Adrenal gland (tissue), 12 donors: Measurements from ENCODE around the gene ENAM. TPM values are rescaled to one million over a fixed set of nuclear protein-coding genes. Genes with fewer than 3 reads are reported as not detected.
A peak's percentile ranks its signal among the peaks of the same experiment; 100 is the strongest.

ENCODE experiments used
- DNase-seq, 7 donors: peaks; one replicate each; pipeline ENCODE4 v3.0.0-alpha.2; 2019 to 2020
- H3K27ac ChIP-seq, 5 donors: fragments of 200-600 bp; sonication (generic) in 4 of 5; 1 replicate in 3 of 5; 2 replicates in 2 of 5; pipeline versions ENCODE4 v1.5.1 to v1.8.0; 2016 to 2020; ENCODE audit warnings: mild to moderate bottlenecking in 1 of 5
- H3K27me3 ChIP-seq: fragments of 200-600 bp; 2 replicates; pipeline ENCODE4 v1.8.0; 2021
- H3K36me3 ChIP-seq, 2 donors: fragments of 200-600 bp; replicated peaks in 1 of 2; 1 replicate in 1 of 2; 2 replicates in 1 of 2; pipeline versions ENCODE4 v1.5.1 to v1.8.0; 2018 to 2022
- H3K4me1 ChIP-seq, 2 donors: fragments of 200-600 bp; replicated peaks in 1 of 2; 1 replicate in 1 of 2; 2 replicates in 1 of 2; pipeline versions ENCODE4 v1.5.1 to v1.8.0; 2018 to 2021
- H3K4me3 ChIP-seq, 4 donors: fragments of 200-600 bp; sonication (generic) in 3 of 4; one replicate each; pipeline ENCODE4 v1.5.1; 2016 to 2018
- H3K9me3 ChIP-seq, 3 donors: fragments of 200-600 bp; sonication (generic) in 1 of 3; replicated peaks in 1 of 3; 1 replicate in 2 of 3; 2 replicates in 1 of 3; pipeline versions ENCODE4 v1.5.1 to v1.8.0; 2016 to 2021
- CTCF ChIP-seq, 6 experiments: fragments of 450-650 bp in 4 of 6; fragments of 200-600 bp in 2 of 6; sonication (generic) in 1 of 6; IDR thresholded peaks; 1 replicate in 5 of 6; 2 replicates in 1 of 6; pipeline versions ENCODE4 v1.5.1 to v1.8.0; 2016 to 2021; ENCODE audit warnings: antibody characterized with exemption in 6 of 6, mild to moderate bottlenecking in 2 of 6, moderate library complexity in 1 of 6
- POLR2A ChIP-seq, 2 donors: fragments of 450-650 bp; IDR thresholded peaks; one replicate each; pipeline ENCODE4 v1.6.1; 2017; ENCODE audit warnings: antibody characterized with exemption in 2 of 2, mild to moderate bottlenecking in 2 of 2, moderate library complexity in 1 of 2
- WGBS, 4 donors: extraction: QIAGEN DNeasy Blood & Tissue Kit in 2 of 4; methylation state at CpG; one replicate each; pipeline versions ENCODE4 v1.1.5 to v1.1.7; 2013 to 2017; 5-methylcytosine and 5-hydroxymethylcytosine counted together
- intact Hi-C, 2 donors: fragments of 100-400 bp; cut with DNase I; formaldehyde crosslinking; loops; one replicate each; pipeline versions ENCODE4 v1.14.1 to v1.15.0; 2022 to 2023
- polyA plus RNA-seq, 3 donors: library from polyadenylated mRNA; stranded (reverse); fragments of 200-250 nt in 2 of 3; fragments of 350-450 nt in 1 of 3; fragmentation: Illumina TruSeq in 1 of 3; extraction: RNeasy Lipid Tissue Mini Kit (QIAGEN cat#74804) in 1 of 3; gene quantifications; one replicate each; pipeline ENCODE4 v1.2.3, GENCODE V29; 2013 to 2014
- total RNA-seq, 9 donors: library from RNA; depleted of rRNA in 4 of 9; stranded (reverse); fragments of >200 nt in 4 of 9; fragments of 120-200 nt in 1 of 9; fragmentation: NEBNext Ultra II Directional in 1 of 9; extraction: Animal tissue kit (Norgen Biotek cat#: 25700) in 1 of 9; gene quantifications; one replicate each; pipeline versions ENCODE4 v1.1.0 to v1.2.4, GENCODE V29; 2013 to 2023
- donor health status: healthy with polysubstance abuse.
- donor health status: Bipolar disorder and iron deficiency.
- donor health status: DM: yes; HTN: yes; CAD: no.
- donor health status: DM: no; HTN: no; CAD: no.
- donor health status: DM: no; HTN: no; CAD: no.
- donor health status: DM: yes; HTN: yes; CAD: no.

The ENAM gene
- total and polyA plus RNA-seq, 12 donors = under 0.01 to 0.33 TPM; not detected in 10

GRCh38 chr4:70600977-70601376 lies 27.6 kb upstream of the ENAM start:
- DNase-seq = no peak
- Histone ChIP-seq H3K4me1 (no peaks in the 10 kb centered on the region), H3K27me3 (peaks cover 5% of the 10 kb centered on the region), H3K27ac (no peak overlapping the region), H3K4me3 (no peak overlapping the region), H3K9me3 (no peaks in the 10 kb centered on the region), H3K36me3 (no peaks in the 10 kb centered on the region)
- intact Hi-C loops = no loop called here
- WGBS, 4 donors = 66 to 74% (median 73%) methylated on average over 5 of the region's 5 CpGs
- no peak for TF ChIP-seq POLR2A (IDR thresholded peaks at IDR 0.05)
- TF ChIP-seq CTCF (IDR thresholded peaks at IDR 0.05) = no peak

- intact Hi-C loops = no loop called here
- peak; percentile 27 to 61 (median 40) for DNase-seq
Measured at GRCh38 chr4:70601422-70602039, 27.0 kb upstream of the ENAM start.

GRCh38 chr4:70603856-70604255 lies 24.7 kb upstream of the ENAM start:
- no peak for DNase-seq
- H3K4me3 ChIP-seq = no peak overlapping the region
- WGBS, 4 donors = 32 to 54% (median 38%) methylated on average over 3 of the region's 3 CpGs
- H3K4me1 ChIP-seq = no peaks in the 10 kb centered on the region
- H3K9me3 ChIP-seq = no peaks in the 10 kb centered on the region
- no peaks in the 10 kb centered on the region for H3K27me3 ChIP-seq
- TF ChIP-seq CTCF (IDR thresholded peaks at IDR 0.05) (no peak), POLR2A (IDR thresholded peaks at IDR 0.05) (no peak)
- intact Hi-C loops = no loop called here
- H3K27ac ChIP-seq = no peak overlapping the region
- no peaks in the 10 kb centered on the region for H3K36me3 ChIP-seq

More at GRCh38 chr4:70601422-70602039, 27.0 kb upstream of the ENAM start:
- TF ChIP-seq POLR2A (IDR thresholded peaks at IDR 0.05) (no peak), CTCF (IDR thresholded peaks at IDR 0.05) (peak; percentile 29 to 62 (median 54))
- WGBS, 4 donors = 30 to 36% (median 32%) methylated on average over 5 of the region's 5 CpGs
- H3K27me3 ChIP-seq = no peaks in the 10 kb centered on the region
- no peaks in the 10 kb centered on the region for H3K9me3 ChIP-seq
- H3K4me3 ChIP-seq = no peak overlapping the region
- no peak overlapping the region for H3K27ac ChIP-seq
- no peaks in the 10 kb centered on the region for H3K36me3 ChIP-seq
- no peaks in the 10 kb centered on the region for H3K4me1 ChIP-seq

- no peaks in the 10 kb centered on the region for H3K9me3 ChIP-seq
- WGBS, 4 donors = 72 to 91% (median 77%) methylated on average over 3 to 8 of the region's 8 CpGs
- no peaks in the 10 kb centered on the region for H3K4me1 ChIP-seq
- no peak overlapping the region for H3K27ac ChIP-seq
- no peak for DNase-seq
- H3K4me3 ChIP-seq = no peak overlapping the region
- H3K27me3 ChIP-seq = no peaks in the 10 kb centered on the region
- intact Hi-C loops = no loop called here
- TF ChIP-seq POLR2A (IDR thresholded peaks at IDR 0.05) (no peak), CTCF (IDR thresholded peaks at IDR 0.05) (no peak)
- H3K36me3 ChIP-seq = no peaks in the 10 kb centered on the region
Measured at GRCh38 chr4:70606459-70606858, 22.1 kb upstream of the ENAM start.
